SH-SY5Y (cell line): ENCODE results near the gene FAM131C.

Experiments used
- GATA2 ChIP-seq: IDR thresholded peaks from 2 replicates; pipeline ENCODE4 v1.6.1; 2011; ENCODE audit warnings: mild to moderate bottlenecking, low read depth, low read length
- GATA3 ChIP-seq: IDR thresholded peaks from 2 replicates; pipeline ENCODE4 v1.6.1; 2011; ENCODE audit warnings: low read depth, mild to moderate bottlenecking, low read length, moderate library complexity

DNA sequence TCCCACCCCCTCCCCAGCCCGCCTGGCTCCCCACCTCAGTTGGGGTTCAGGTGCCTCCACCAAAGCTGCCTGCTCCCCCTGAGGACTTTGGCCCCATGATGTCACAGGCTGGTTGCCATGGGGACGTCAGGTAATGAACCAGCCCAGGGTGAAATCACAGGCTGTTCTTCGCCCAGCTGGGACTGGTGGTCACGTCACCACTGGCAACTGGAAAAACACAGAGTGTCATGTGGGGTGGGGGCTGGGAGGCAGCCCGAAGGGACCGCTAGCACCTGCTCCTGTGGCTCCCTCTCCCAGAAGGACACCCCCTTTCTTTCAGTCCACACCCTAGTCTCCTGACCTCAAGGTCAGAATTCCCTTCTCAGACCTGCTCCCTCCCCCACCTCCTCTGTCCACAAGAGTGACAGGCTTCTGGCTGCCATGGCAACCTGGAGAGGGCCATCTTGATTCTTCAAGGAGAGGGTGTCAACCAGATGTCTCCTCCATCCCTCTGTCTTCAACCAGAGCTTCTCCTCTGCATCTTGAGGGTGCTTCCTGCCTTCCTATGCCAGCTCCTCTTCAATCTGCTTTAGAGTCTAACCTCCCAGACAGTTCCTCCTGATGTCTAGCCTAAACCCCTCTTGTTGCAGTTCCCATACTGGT is 6.2 kb downstream of the FAM131C start:
- TF ChIP-seq GATA3 (no peak), GATA2 (no peak)
